Prostate gland (tissue), 2 donors: ENCODE data around the gene DHDH. TPM values are rescaled to one million over a fixed set of nuclear protein-coding genes. Genes with fewer than 3 reads are reported as not detected.

Source experiments
- DNase-seq: peaks from one replicate; pipeline ENCODE4 v3.0.0-alpha.2; 2019; ENCODE audit warnings: low spot score
- H3K27ac ChIP-seq, 2 donors: fragments of 200-600 bp; sonication (generic); 2 replicates each; pipeline ENCODE4 v1.5.1; 2017 to 2019
- H3K27me3 ChIP-seq: fragments of 200-600 bp; sonication (generic); replicated peaks from 2 replicates; pipeline ENCODE4 v1.5.1; 2019; ENCODE audit not compliant: insufficient read depth
- H3K36me3 ChIP-seq, 2 donors: fragments of 200-600 bp; sonication (generic); 1 replicate in 1 of 2; 2 replicates in 1 of 2; pipeline versions ENCODE4 v1.5.1 to v1.8.1; 2017 to 2019
- H3K4me1 ChIP-seq: fragments of 200-600 bp; sonication (generic); replicated peaks from 2 replicates; pipeline ENCODE4 v1.5.1; 2019
- H3K4me3 ChIP-seq, 2 donors: fragments of 200-600 bp; sonication (generic); 2 replicates each; pipeline ENCODE4 v1.5.1; 2017 to 2019
- H3K9me3 ChIP-seq: fragments of 200-600 bp; sonication (generic); 2 replicates; pipeline ENCODE4 v1.5.1; 2017
- POLR2A ChIP-seq: fragments of 450-650 bp; IDR thresholded peaks from one replicate; pipeline ENCODE4 v1.6.1; 2016; ENCODE audit warnings: antibody characterized with exemption, mild to moderate bottlenecking
- POLR2AphosphoS5 ChIP-seq: sonication (generic); formaldehyde crosslinking; IDR thresholded peaks from one replicate; pipeline ENCODE4 v1.6.1; 2017; ENCODE audit warnings: antibody characterized with exemption
- WGBS: methylation state at CpG from one replicate; pipeline ENCODE4 v1.1.5; 2018; 5-methylcytosine and 5-hydroxymethylcytosine counted together
- intact Hi-C: fragments of 100-400 bp; cut with DNase I; formaldehyde crosslinking; loops from one replicate; pipeline ENCODE4 v1.14.2; 2022
- total RNA-seq, 2 donors: library from RNA; depleted of rRNA; stranded (reverse); fragments of >200 nt; gene quantifications; one replicate each; pipeline ENCODE4 v1.1.0, GENCODE V29; 2016
- TF ChIP-seq, protein P1 (sequence below), 4 experiments: fragments of 200-600 bp in 2 of 4; fragments of 450-650 bp in 2 of 4; sonication (generic) in 2 of 4; IDR thresholded peaks; 1 replicate in 3 of 4; 2 replicates in 1 of 4; pipeline ENCODE4 v1.5.1; 2016 to 2019; ENCODE audit warnings: antibody characterized with exemption in 4 of 4, mild to moderate bottlenecking in 2 of 4, moderate library complexity in 2 of 4

DHDH gene
- total RNA-seq, 2 donors from 2014 or later, result 4.6 to 12.6 TPM

DNA sequence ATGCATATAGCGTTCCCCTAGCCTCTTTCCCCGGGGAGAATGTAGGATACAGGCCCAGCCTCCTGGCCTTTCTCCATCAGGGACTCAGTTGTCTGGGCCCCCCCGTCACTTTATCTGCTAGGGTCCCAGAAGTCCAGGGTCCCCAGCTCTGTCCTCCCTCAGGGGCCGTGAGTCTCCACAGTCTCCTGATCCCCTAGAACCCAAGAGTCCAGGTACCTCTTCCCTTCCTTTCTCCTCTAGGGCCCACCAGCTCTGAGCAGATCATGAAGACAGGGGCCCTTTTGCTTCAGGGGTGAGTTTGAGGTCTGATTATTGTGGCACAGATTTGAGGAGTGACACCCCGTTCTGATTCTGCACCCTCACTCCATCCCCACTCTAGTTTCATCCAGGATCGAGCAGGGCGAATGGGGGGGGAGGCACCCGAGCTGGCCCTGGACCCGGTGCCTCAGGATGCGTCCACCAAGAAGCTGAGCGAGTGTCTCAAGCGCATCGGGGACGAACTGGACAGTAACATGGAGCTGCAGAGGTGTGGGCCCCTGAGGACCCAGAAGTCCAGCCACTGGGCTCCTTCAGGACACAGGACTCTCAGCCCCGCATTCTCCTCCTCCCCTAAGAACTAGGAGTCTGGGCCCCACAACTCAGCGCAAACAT is 21.9 kb downstream of the DHDH start:
- H3K36me3 ChIP-seq, result no peaks in the 10 kb centered on the region
- TF ChIP-seq POLR2A, result no peak
- TF ChIP-seq, protein P1, sequence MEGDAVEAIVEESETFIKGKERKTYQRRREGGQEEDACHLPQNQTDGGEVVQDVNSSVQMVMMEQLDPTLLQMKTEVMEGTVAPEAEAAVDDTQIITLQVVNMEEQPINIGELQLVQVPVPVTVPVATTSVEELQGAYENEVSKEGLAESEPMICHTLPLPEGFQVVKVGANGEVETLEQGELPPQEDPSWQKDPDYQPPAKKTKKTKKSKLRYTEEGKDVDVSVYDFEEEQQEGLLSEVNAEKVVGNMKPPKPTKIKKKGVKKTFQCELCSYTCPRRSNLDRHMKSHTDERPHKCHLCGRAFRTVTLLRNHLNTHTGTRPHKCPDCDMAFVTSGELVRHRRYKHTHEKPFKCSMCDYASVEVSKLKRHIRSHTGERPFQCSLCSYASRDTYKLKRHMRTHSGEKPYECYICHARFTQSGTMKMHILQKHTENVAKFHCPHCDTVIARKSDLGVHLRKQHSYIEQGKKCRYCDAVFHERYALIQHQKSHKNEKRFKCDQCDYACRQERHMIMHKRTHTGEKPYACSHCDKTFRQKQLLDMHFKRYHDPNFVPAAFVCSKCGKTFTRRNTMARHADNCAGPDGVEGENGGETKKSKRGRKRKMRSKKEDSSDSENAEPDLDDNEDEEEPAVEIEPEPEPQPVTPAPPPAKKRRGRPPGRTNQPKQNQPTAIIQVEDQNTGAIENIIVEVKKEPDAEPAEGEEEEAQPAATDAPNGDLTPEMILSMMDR (IDR thresholded peaks at IDR 0.05), result no peak
- no peak for TF ChIP-seq POLR2AphosphoS5
- no peaks in the 10 kb centered on the region for H3K9me3 ChIP-seq
- peak overlapping the region; percentile 77 to 81 for H3K27ac ChIP-seq
- H3K4me1 ChIP-seq, result no peaks in the 10 kb centered on the region
- DNase-seq, result no peak
- H3K27me3 ChIP-seq, result no peaks in the 10 kb centered on the region
- 47% methylated on average over 16 of the region's 16 CpGs for WGBS
- H3K4me3 ChIP-seq, result peak overlapping the region; percentile 79 to 93
- intact Hi-C loops, result no loop called here

- intact Hi-C loops, result no loop called here
- H3K27ac ChIP-seq, result no peak overlapping the region
- 92% methylated on average over 8 of the region's 8 CpGs for WGBS
- no peaks in the 10 kb centered on the region for H3K36me3 ChIP-seq
- no peak for TF ChIP-seq POLR2A
- TF ChIP-seq, protein P1 (IDR thresholded peaks at IDR 0.05), result no peak
- no peak for TF ChIP-seq POLR2AphosphoS5
- no peaks in the 10 kb centered on the region for H3K27me3 ChIP-seq
- no peaks in the 10 kb centered on the region for H3K4me1 ChIP-seq
- H3K4me3 ChIP-seq, result no peak overlapping the region
- no peak for DNase-seq
- no peaks in the 10 kb centered on the region for H3K9me3 ChIP-seq
These were observed 24.5 kb downstream of the DHDH start for GRCh38 chr19:48958006-48958405.

DNA sequence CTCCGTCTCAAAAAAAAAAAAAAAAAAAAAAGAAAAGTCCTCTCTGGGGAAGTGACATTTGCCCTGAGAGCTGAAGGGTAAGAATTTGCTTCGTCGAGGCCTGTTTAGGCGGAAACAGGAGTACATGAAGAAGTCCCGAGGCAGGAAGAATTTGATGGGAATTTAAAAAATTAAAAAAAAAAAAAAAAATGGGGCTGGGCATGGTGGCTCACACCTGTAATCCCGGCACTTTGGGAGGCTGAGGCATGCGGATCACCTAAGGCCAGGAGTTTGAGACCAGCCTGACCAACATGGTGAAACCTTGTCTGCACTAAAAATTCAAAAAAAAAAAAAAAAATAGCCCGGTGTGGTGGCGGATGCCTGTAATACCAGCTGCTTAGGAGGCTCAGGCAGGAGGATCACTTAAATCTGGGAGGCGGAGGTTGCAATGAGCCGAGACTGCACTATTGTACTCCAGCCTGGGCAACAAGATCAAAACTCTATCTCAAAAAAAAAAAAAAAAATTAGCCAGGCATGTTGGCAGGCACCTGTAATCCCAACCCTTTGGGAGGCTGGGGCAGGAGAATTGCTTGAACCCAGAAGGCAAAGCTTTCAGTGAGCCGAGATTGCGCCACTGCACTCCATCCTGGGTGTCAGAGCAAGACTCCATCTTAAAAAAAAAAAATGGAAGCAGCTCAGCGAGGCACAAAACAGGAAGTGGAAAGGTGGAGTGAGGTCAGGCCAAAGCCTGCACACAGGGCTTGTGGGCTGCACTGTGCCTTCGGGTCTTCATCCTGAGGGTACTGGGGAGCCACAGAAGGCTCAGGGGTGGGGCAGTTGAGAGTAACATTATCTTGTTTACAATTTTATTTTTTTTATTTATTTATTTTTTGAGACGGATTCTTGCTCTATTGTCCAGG is 26.1 kb downstream of the DHDH start:
- no peak overlapping the region for H3K4me3 ChIP-seq
- H3K27me3 ChIP-seq, result no peaks in the 10 kb centered on the region
- TF ChIP-seq POLR2AphosphoS5, result no peak
- no peak for TF ChIP-seq POLR2A
- TF ChIP-seq, protein P1 (IDR thresholded peaks at IDR 0.05), result no peak
- H3K36me3 ChIP-seq, result no peaks in the 10 kb centered on the region
- no peaks in the 10 kb centered on the region for H3K4me1 ChIP-seq
- H3K27ac ChIP-seq, result no peak overlapping the region
- no peak for DNase-seq
- no peaks in the 10 kb centered on the region for H3K9me3 ChIP-seq
- intact Hi-C loops, result loop anchor here (10.0 kb wide), 1 partner anchor 315 kb away; the partner anchor contains the start of gene CA11
- WGBS, result 91% methylated on average over 16 of the region's 16 CpGs

- Histone ChIP-seq H3K27me3 (no peaks in the 10 kb centered on the region), H3K9me3 (no peaks in the 10 kb centered on the region), H3K4me1 (no peaks in the 10 kb centered on the region), H3K4me3 (no peak overlapping the region), H3K27ac (no peak overlapping the region), H3K36me3 (no peaks in the 10 kb centered on the region)
- TF ChIP-seq POLR2A, result no peak
- TF ChIP-seq POLR2AphosphoS5, result no peak
- TF ChIP-seq, protein P1 (IDR thresholded peaks at IDR 0.05), result no peak
- 90% methylated on average over 19 of the region's 19 CpGs for WGBS
- DNase-seq, result no peak
- intact Hi-C loops, result loop anchor here (10.0 kb wide), 1 partner anchor 316 kb away; the partner anchor contains the start of gene CA11
These were observed 27.7 kb downstream of the DHDH start for GRCh38 chr19:48961051-48961649.
